Measurements from ENCODE around the gene MGMT.

Gene MGMT

DNA sequence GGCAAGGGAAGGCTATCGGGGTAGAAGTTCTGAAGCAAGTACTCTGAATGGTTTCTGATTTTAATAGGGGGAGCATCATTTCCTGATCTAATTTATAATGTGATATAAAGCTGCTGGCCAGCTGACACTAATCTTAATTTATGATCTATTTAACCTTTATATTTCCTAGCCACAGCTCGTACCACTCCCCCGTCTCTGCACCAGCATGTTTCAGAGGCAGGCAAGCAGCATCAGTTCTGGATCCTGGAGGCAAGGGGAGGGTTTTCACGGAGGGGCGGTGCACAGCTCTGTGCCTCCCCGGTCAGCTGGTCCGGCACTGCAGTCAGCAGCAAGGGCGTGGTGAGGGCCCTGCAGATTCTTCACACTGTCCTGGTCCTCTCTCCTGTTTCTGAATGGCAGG is 30.0 kb downstream of the MGMT start:
- DNase-seq = no peak

GRCh38 chr10:129498680-129499079 is 31.6 kb downstream of the MGMT start:
- DNase-seq = no peak

- no peak for DNase-seq
Observed at GRCh38 chr10:129500617-129501339, 33.7 kb downstream of the MGMT start.

GRCh38 chr10:129501652-129502436 is 34.8 kb downstream of the MGMT start:
- no peak for DNase-seq

- DNase-seq = no peak
Observed at GRCh38 chr10:129502448-129502847, 35.4 kb downstream of the MGMT start.

DNA sequence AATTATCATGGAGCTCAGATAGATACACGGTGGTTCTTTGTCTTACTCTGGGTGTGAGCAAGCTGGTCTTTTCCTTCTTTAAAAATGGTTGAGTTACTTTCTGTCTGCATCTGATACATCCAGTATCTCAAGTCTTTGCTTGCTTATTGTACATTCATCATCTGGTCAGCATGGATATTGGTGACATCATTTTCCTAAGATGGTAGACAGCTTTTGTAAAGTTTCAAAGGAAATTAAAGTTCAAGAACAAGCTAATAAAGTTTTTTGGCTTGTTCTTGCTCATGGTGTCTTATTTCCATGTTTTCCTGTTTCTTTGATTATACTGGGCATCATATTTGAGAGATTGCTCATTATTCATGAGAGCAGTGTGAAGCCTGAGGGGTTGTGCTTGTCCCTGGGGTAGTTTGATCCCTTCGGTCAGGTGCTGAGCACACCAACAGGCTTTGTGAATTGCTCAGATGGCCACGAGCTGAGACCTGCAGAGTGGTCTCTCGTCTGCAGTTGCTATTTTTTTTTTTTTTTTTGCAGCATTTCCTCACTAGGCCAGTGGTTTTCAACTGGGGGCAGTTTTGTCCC is 38.5 kb downstream of the MGMT start:
- DNase-seq = no peak

GRCh38 chr10:129506101-129506797 is 39.2 kb downstream of the MGMT start:
- DNase-seq = no peak

DNA sequence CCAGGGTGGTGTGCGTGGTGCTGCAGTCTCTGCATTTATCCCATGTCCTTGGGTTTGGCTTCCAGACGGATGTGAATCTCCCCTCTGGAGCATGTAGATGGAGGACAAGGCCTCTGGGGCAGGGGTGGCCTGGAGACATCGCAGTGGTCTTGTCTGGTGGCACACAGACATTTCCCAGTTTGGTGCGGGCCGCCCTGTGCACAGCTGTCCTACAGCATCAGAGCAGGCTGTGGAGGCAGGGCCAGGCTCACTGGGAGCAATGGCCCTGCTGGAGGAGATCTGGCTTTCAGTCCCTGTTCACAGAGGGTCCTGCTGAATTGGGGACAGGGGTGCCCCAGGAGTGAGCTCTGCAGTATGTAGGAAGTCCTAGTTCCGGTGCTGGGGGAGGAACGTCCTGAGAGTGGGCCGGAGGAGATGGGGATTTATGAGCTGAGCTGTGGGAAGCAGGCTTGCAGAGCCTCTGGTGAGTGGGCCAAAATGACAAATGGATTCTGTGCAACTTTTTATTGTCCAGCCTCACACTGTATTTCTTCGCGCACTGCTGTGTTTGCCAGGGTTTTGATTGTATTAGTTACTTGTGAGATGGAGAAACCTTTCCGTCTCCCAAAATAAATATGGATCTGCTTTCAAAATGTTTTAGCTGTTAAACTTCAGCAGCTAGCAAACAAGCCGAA is 40.3 kb downstream of the MGMT start:
- no peak for DNase-seq

DNA sequence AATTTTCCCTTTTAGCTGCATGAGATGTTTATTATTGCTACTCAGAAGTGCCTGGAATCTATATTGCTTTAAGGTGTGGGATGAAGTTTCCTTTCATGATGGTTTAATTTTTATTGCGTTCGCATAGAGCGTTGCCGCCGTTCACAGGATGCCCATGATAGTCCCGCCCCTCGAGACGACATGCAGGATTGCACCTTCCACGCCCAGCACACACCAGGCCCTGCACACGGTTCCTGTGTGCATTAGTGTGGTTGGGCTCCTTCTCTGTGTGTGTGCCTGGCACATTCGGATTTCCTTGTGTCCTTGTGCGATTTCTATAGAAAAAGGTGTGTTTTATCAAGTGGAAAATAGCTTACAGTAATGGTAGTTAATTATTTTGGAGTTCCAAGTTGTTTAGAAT is 42.1 kb downstream of the MGMT start:
- no peak for DNase-seq

GRCh38 chr10:129509835-129510234 is 42.8 kb downstream of the MGMT start:
- DNase-seq = no peak

DNA sequence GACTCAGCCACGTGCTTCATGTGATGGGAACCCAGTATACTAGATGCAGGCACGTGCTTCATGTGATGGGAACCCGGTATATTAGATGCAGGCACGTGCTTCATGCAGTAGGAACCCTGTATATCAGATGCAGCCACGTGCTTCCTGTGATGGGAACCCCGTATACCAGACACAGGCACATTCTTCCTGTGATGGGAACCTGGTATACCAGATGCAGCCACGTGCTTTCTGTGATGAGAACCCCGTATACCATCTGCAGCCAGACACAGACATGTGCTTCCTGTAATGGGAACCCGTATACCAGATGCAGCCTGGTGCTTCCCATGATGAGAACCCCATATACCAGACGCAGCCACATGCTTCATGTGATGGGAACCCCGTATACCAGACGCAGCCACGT is 44.0 kb downstream of the MGMT start:
- DNase-seq = no peak

DNA sequence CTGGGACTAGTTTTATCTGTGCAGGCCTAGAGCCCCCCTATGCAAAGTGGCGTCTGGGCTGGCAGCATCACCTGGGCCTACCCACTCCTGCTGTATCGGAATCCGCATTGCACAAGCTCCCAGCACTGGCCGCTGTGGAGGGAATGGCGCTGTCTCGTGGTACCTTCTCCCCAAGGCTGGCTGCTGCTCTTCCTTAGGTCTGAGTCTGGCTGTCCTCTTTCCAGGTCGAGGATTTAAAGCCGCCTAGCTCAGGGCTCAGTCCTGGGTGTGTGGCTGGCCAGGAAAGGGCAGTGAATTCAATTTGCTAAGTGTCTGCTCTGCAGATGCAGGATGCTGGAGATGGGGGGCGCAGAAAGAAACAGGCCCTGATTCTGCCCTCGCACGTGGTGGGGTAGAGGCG is 44.7 kb downstream of the MGMT start:
- DNase-seq = no peak

DNA sequence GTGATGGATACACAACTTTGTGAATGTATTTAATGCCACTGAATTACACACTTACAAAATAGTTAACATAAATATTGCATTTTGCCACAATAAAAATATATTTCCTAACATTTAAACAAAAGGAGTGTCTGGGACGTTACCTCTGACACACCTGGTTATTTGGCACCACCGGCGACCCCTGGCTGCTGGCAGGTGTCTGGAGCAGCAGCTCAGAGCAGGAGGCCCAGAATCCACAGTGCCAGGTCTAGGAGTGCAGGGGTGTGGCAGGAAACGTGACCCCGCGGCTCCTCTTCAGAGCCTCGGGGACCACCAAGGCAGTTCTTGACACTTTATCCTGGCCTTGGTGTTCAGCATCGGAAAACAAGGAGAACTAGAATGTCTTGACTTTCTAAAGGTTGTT is 46.3 kb downstream of the MGMT start:
- no peak for DNase-seq

- no peak for DNase-seq
Observed at GRCh38 chr10:129514568-129515451, 47.8 kb downstream of the MGMT start.

- DNase-seq = no peak
Observed at GRCh38 chr10:129516846-129517679, 50.0 kb downstream of the MGMT start.

DNA sequence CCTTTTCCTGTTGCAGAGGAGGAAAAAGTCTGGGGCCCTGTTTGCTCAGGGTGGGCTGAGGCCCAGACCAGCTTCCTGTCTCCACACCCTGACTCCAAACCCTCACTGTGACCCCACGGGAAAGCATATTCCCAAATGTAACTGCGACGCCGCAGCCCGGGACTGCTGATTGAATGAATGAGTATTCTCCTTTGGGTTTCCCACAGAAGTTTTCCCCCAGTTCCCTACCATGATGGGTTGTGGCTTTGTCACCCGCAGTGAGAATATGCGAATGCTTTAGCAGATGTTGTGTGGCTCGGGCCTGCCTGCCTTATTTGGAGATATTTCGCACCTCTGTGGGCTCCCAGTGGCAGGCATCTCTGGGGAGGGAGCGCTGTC is 50.6 kb downstream of the MGMT start:
- DNase-seq = no peak

DNA sequence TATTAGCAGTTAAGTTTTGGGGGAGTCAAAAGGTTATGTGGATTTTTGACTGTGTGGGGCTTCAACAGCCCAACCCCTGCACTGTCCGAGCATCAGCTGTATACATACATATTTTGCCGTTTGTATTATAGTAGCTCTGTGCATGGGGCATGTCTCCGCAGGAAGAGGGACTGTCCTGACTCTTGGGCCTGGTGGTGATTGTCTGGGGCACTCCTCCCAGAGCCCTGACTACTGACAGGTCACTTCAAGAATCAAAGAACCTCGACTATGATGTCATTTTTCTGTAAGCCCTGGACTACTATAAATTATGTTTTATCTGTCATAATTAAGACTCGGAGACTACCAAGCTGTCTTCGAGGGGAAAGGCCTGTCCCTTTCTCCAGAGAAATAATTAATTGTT is 51.8 kb downstream of the MGMT start:
- no peak for DNase-seq

DNA sequence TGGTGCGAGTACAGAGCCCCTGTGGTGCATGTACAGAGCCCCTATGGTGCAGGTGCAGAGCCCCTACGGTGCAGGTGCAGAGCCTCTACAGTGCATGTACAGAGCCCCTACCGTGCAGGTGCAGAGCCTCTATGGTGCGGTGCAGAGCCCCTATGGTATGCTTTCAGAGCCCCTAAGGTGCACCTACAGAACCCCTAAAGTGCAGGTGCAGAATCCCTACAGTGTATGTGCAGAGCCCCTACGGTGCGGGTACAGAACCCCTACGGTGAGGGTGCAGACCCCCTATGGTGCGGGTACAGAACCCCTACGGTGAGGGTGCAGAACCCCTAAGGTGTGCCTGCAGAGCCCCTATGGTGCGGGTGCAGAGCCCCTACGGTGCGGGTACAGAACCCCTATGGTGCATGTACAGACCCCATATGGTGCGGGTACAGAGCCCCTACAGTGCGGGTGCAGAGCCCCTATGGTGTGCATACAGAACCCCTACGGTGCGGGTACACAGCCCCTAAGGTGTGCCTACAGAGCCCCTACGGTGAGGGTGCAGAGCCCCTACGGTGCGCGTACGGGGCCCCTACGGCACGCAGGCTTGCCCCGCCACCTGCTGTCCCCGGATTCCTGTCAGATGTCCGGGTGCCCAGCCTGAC is 53.5 kb downstream of the MGMT start:
- no peak for DNase-seq

GRCh38 chr10:129521161-129522025 is 54.4 kb downstream of the MGMT start:
- DNase-seq = no peak

Data from stimulated activated CD4-positive, alpha-beta T cell treated with anti-CD3 and anti-CD28 coated beads, Interleukin-4, amount 100 ng/mL, for 1 hour (primary cell).